ENCODE results near the gene ADGRD1.

The ADGRD1 gene

DNA sequence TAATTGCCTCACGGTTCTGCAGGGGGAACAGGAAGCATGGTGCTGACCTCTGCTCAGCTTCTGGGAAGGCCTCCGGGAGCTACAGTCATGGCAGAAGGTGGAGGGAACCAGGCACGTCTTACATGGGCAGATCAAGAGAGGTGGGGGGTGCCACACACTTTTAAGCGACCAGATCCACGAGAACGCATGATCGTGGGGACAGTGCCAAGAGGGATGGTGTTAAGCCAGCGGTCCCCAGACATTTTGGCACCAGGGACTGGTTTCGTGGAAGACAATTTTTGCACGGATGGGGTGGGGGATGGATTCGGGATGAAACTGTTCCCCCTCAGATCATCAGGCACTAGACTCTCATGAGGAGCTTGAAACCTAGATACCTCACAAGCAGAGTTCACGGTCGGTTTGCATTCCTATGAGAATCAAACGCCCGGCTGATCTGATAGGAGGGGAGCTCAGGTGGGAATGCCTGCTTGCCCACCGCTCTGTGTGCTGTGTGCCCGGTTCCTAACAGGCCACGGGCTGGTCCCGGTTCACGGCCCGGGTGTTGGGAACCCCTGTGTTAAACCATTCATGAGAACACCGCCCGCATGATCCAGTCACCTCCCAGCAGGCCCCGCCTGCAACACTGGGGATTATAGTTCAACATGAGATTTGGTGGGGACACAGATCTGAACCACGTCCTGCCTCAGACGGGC is 96.9 kb downstream of the ADGRD1 start:
- DNase-seq (ENCODE audit: extremely low read depth, low read depth) = no peak
- no peak for TF ChIP-seq CTCF (IDR thresholded peaks at IDR 0.05; ENCODE audit: low read depth, low read length)

GRCh38 chr12:131051155-131051473 is 97.4 kb downstream of the ADGRD1 start:
- TF ChIP-seq CTCF (IDR thresholded peaks at IDR 0.05; ENCODE audit: low read depth, low read length) = no peak
- DNase-seq (ENCODE audit: extremely low read depth, low read depth) = no peak

DNA sequence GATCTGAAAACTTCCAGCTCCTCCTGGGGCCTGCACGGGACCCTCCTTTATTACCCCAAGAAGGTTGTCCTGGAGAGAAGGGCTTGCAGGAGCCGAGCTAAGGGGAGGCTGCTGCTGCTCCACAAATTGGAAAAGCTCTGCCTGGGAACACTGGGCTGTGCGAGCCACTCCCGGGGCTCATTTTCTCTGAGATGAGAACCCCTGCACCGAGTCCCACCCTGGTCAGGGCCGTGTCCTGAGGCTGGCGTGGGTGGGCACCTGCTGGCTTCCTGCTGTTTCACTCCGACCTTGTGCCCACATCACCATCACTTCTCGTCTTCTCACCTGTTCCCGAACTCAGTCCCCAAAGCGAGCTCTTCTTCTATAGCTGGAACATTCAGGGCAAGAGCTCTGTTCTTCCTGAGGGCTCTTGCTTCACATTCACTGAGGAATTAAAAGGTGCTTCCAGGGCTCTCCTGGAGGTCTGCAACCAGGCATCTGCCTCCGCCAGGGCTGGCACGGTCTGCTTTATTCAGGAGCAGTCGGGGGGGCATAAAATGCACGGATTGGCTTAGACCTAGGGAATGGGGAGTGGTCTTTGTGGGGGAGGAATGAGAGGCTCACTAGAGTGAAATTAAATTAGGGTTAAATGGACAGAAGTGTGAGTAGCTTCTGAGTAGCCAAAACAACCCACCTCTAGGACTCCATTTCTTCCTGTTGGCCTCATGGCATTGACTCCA is 98.5 kb downstream of the ADGRD1 start:
- DNase-seq (ENCODE audit: extremely low read depth, low read depth) = no peak
- TF ChIP-seq CTCF (IDR thresholded peaks at IDR 0.05; ENCODE audit: low read depth, low read length) = no peak

DNA sequence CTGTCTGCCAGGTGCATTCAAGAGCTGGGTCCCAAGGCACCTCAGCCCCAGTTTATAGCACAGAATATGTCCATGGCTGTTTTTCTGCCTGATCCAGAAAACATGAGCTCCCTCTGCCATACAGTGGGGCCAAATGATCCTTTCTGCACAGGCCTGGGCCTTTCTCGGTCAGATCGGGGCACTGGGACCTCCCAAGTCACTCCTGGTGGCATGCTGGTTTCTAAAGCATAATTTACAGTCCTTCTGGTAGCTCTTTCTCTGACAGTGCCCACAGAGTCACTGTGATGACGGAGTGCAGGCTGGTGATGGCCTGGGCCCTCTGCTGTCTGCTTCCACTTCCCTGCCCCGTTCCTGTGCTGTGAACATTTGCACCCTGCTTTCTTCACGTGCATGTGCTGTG is 99.2 kb downstream of the ADGRD1 start:
- no peak for TF ChIP-seq CTCF (IDR thresholded peaks at IDR 0.05; ENCODE audit: low read depth, low read length)
- no peak for DNase-seq (ENCODE audit: extremely low read depth, low read depth)

DNA sequence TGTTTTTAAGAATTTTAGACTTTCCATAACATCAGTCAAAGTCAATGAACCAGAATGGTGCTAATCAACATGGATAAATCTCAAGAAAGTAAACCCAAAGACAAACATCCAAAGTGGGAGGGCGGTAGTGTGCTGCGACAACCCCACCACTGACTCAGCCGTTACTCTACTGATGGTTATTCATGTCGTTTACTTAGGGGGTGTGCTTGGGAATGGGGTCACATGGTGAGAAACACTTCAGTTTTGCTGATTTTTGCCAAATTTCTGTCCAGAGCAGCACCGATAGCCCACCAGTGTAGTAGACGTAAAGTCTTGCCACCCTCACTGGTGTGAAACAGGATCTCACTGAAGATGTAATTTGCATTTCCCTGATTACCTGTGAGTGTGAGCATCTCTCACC is 99.9 kb downstream of the ADGRD1 start:
- DNase-seq (ENCODE audit: extremely low read depth, low read depth) = no peak
- no peak for TF ChIP-seq CTCF (IDR thresholded peaks at IDR 0.05; ENCODE audit: low read depth, low read length)

DNA sequence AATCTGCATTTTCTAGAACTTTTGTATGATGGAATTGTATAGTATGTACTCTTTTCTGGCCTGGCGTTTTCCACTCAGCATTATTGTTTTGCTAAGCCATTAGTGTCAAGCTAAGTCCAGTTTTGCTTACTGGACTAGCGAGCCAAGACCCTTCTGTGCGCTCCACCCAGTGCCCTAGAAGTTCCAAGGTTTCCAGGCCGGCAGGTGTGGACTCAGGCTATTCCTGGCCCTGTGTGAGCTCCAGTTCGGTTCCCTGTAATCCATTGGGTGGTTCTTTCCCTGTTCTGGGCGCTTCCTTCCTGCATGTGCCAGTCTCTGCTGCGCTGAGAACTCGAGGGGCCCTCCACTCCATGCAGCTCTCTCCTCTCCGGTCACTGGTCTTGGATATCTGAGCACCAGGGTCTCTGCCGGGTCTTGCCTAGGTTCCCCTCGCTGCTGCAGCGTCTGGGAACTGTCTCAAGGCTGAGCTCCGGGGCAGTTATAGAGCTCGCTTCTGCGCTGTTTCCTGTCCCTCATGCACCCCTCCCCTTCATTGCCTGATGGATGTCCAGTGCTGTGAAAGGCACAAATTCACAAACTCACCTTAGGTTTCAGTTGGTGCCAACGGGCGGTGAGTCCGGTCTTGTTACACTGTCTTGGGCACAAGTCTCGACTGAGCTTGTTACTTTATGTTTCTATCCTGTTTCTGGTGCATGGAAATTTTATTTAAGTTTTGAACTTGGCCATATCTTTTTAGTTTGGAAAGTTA is 100.8 kb downstream of the ADGRD1 start:
- TF ChIP-seq CTCF (IDR thresholded peaks at IDR 0.05; ENCODE audit: low read depth, low read length) = no peak
- DNase-seq (ENCODE audit: extremely low read depth, low read depth) = no peak

DNA sequence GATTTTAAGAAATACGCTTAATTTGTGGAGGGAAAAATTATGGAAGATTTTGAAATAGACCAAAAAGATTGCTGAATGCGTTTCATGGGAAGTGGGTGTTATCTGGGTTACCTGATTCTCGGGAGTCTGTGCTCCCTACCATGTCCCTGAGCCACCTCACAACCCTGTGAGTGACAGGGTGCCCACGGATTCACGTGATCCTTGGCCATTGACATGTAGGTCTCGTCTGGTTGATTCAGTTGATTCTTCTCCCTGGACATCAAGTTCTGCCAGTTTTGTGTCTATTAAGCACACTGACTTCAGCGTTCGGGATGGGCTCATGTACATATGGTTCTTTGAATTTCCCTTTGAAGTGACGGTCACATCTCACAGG is 101.4 kb downstream of the ADGRD1 start:
- TF ChIP-seq CTCF (IDR thresholded peaks at IDR 0.05; ENCODE audit: low read depth, low read length) = no peak
- DNase-seq (ENCODE audit: extremely low read depth, low read depth) = no peak
